HUDEP-2 (cell line): Measurements from ENCODE around the gene FXR2.

Source experiments
- DNase-seq, 76 experiments: peaks; one replicate each; lab custom pipeline; 2025; ENCODE audit not compliant: unreplicated experiment in 76 of 76; lab: John Stamatoyannopoulos, UW

FXR2 gene

GRCh38 chr17:7589204-7589868 lies 25.4 kb downstream of the FXR2 start:
- DNase-seq = peak in 54 of 76 experiments; percentile 10 to 80 (median 51)

GRCh38 chr17:7588553-7589203 lies 26.0 kb downstream of the FXR2 start:
- no peak for DNase-seq

GRCh38 chr17:7587420-7588151 lies 27.1 kb downstream of the FXR2 start:
- peak in 53 of 76 experiments; percentile 10 to 70 (median 43) for DNase-seq

GRCh38 chr17:7586673-7587419 lies 27.9 kb downstream of the FXR2 start:
- DNase-seq = peak in 56 of 76 experiments; percentile 14 to 78 (median 50)

- peak in 73 of 76 experiments; percentile 61 to 97 (median 94) for DNase-seq
Measured at GRCh38 chr17:7583253-7584109, 31.2 kb downstream of the FXR2 start, which contains the start of gene MPDU1. TSS of gene MPDU1 (plus strand) at chr17:7583852. CDS start at chr17:7583863, 11 bp downstream.

GRCh38 chr17:7582396-7583252 lies 32.1 kb downstream of the FXR2 start:
- peak in 18 of 76 experiments; percentile 14 to 53 (median 36) for DNase-seq

- DNase-seq = peak in 23 of 76 experiments; percentile 13 to 47 (median 29)
Measured at GRCh38 chr17:7580604-7581575, 33.8 kb downstream of the FXR2 start.

- DNase-seq = peak in 12 of 76 experiments; percentile 36 to 69 (median 50)
Measured at GRCh38 chr17:7579834-7580603, 34.7 kb downstream of the FXR2 start.

- peak in 60 of 76 experiments; percentile 15 to 85 (median 56) for DNase-seq
Measured at GRCh38 chr17:7579001-7579833, 35.5 kb downstream of the FXR2 start, which contains the start of gene CD68. TSS of gene CD68 (plus strand) at chr17:7579638. CDS start at chr17:7579678, 40 bp downstream.

- DNase-seq = no peak
Measured at GRCh38 chr17:7577327-7578199, 37.1 kb downstream of the FXR2 start.

GRCh38 chr17:7576432-7576937 lies 38.2 kb downstream of the FXR2 start:
- DNase-seq = no peak

GRCh38 chr17:7575959-7576358 lies 38.7 kb downstream of the FXR2 start:
- DNase-seq = no peak

GRCh38 chr17:7575481-7575883 lies 39.2 kb downstream of the FXR2 start:
- DNase-seq = no peak

GRCh38 chr17:7574176-7574953 lies 40.3 kb downstream of the FXR2 start:
- DNase-seq = peak in 1 of 76 experiments; percentile 17
